Body of pancreas (tissue), 4 donors: Measurements from ENCODE around the gene GALNT17.

Experiments used
- POLR2A ChIP-seq, 3 donors: fragments of 450-650 bp; IDR thresholded peaks; one replicate each; pipeline ENCODE4 v1.6.1; 2016; ENCODE audit warnings: antibody characterized with exemption in 3 of 3, mild to moderate bottlenecking in 2 of 3
- TF ChIP-seq, protein P1 (sequence below), 7 experiments: fragments of 450-650 bp in 4 of 7; fragments of 200-600 bp in 3 of 7; sonication (generic) in 3 of 7; IDR thresholded peaks; one replicate each; pipeline ENCODE4 v1.5.1; 2016 to 2019; ENCODE audit warnings: antibody characterized with exemption in 7 of 7

DNA sequence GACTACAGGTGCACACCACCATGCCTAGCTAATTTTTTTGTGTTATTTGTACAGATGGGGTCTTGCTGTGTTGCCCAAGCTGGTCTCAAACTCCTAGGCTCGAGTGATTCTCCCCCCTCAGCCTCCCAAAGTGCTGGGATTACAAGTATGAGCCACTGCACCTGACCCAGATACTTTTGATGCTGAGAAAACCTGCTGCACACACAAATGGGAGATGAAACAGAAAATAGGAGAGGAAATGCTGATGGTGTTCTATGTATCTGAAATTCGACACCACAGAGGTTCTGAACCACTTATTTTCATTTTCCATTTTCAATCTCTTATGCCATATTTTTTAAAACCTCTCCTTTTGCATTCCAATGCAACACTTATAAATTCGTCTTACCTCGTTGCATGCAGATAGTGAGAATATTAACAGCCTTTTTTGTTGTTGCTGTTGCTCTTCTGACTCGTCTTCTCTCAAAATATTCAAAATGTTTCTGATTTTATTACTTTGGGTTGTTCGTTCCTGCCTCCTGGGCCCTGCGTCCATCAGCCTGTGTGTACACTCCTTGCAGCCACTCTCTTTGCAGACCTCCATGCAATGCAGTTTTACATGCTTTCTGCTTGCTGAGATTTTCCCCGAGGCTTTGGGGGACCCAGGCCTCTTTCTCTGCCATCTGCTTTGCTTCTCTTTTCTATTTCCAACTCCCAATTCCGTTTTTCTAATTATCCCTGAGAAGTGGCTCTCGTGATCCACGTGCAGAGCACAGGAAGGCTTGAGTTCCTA is 556.1 kb downstream of the GALNT17 start:
- TF ChIP-seq POLR2A (IDR thresholded peaks at IDR 0.05), result no peak
- TF ChIP-seq, protein P1, sequence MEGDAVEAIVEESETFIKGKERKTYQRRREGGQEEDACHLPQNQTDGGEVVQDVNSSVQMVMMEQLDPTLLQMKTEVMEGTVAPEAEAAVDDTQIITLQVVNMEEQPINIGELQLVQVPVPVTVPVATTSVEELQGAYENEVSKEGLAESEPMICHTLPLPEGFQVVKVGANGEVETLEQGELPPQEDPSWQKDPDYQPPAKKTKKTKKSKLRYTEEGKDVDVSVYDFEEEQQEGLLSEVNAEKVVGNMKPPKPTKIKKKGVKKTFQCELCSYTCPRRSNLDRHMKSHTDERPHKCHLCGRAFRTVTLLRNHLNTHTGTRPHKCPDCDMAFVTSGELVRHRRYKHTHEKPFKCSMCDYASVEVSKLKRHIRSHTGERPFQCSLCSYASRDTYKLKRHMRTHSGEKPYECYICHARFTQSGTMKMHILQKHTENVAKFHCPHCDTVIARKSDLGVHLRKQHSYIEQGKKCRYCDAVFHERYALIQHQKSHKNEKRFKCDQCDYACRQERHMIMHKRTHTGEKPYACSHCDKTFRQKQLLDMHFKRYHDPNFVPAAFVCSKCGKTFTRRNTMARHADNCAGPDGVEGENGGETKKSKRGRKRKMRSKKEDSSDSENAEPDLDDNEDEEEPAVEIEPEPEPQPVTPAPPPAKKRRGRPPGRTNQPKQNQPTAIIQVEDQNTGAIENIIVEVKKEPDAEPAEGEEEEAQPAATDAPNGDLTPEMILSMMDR (IDR thresholded peaks at IDR 0.05), result no peak
